Measurements from ENCODE around the gene CFAP53. TPM values are rescaled to one million over a fixed set of nuclear protein-coding genes. Genes with fewer than 3 reads are reported as not detected.

Gene CFAP53
- total and polyA plus RNA-seq, 4 donors = 1.5 to 4.8 (median 3.6) TPM

GRCh38 chr18:50282521-50283335, 16.4 kb upstream of the CFAP53 start:
- Histone ChIP-seq H3K27ac (ENCODE audit: low read depth, low read length) (no peak overlapping the region), H3K36me3 (ENCODE audit: control insufficient read depth, insufficient read depth, low read length) (peaks cover 55% of the 10 kb centered on the region), H3K9me3 (ENCODE audit: control insufficient read depth, insufficient read depth, low read length) (no peaks in the 10 kb centered on the region), H3K27me3 (ENCODE audit: control insufficient read depth, insufficient read depth, low read length) (no peaks in the 10 kb centered on the region), H3K4me1 (ENCODE audit: control insufficient read depth, insufficient read depth, low read length) (peaks cover 47% of the 10 kb centered on the region), H3K4me3 (ENCODE audit: low read depth, low read length) (peak overlapping the region; percentile 98)
- 95% methylated on average over 41 of the region's 42 CpGs for WGBS (ENCODE audit: insufficient coverage)
- no peak for DNase-seq (ENCODE audit: low read depth in 4 of 6, low spot score in 6 of 6)

- no peak for DNase-seq (ENCODE audit: low read depth in 4 of 6, low spot score in 6 of 6)
- H3K27me3 ChIP-seq (ENCODE audit: control insufficient read depth, insufficient read depth, low read length) = no peaks in the 10 kb centered on the region
- peaks cover 57% of the 10 kb centered on the region for H3K36me3 ChIP-seq (ENCODE audit: control insufficient read depth, insufficient read depth, low read length)
- WGBS (ENCODE audit: insufficient coverage) = 24% methylated on average over 25 of the region's 35 CpGs
- peak overlapping the region; percentile 98 for H3K4me3 ChIP-seq (ENCODE audit: low read depth, low read length)
- peak overlapping the region; percentile 91 for H3K27ac ChIP-seq (ENCODE audit: low read depth, low read length)
- H3K4me1 ChIP-seq (ENCODE audit: control insufficient read depth, insufficient read depth, low read length) = peaks cover 44% of the 10 kb centered on the region
- H3K9me3 ChIP-seq (ENCODE audit: control insufficient read depth, insufficient read depth, low read length) = no peaks in the 10 kb centered on the region
Observed at GRCh38 chr18:50281972-50282520, 15.8 kb upstream of the CFAP53 start.

DNA sequence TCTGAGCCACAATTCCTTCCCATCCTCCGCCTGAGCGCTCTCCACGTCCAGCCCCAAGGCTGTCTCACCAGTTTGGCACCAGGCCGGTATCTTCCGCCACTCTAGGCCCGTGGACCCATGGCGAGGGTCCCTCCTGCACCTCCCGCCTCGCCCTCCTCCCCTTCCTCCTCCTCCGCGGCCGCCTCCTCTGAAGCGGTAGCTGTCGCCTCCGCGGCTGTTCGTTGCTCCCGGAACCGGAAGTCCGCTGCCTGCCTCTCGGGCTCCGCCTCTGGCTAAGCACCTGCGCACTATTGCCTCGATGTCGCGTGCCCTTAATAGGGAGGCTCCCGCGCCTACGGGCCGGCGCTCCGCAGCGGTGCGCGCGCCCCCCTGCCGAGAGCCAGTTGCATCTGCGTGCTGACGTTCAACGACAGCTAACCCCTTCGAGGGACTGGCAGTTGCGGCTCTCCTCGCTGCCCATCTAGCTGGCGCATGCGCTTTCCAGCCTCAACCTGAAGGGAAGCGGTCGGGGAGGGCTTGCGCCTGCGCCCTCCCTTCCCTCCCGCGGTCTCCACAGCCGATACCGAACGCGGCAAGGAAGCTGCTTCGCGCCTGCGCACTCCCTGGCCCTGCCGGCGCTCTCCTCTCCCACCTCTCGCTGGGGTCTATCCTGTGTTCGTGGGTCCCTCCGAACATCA, 15.1 kb upstream of the CFAP53 start, which contains the start of gene MBD1:
MBD1 (minus strand) TSS at position 229 of the 677 bp plus-strand sequence. CDS start 1,531 bp downstream, outside the sequence.
- peaks cover 62% of the 10 kb centered on the region for H3K36me3 ChIP-seq (ENCODE audit: control insufficient read depth, insufficient read depth, low read length)
- WGBS (ENCODE audit: insufficient coverage) = under 1% methylated on average over 63 of the region's 63 CpGs
- H3K27me3 ChIP-seq (ENCODE audit: control insufficient read depth, insufficient read depth, low read length) = no peaks in the 10 kb centered on the region
- DNase-seq (ENCODE audit: low read depth in 4 of 6, low spot score in 6 of 6) = peak; percentile 92 to 100 (median 96)
- peaks cover 37% of the 10 kb centered on the region for H3K4me1 ChIP-seq (ENCODE audit: control insufficient read depth, insufficient read depth, low read length)
- peak within 1 kb of the TSS; percentile 98 for H3K4me3 ChIP-seq (ENCODE audit: low read depth, low read length)
- H3K9me3 ChIP-seq (ENCODE audit: control insufficient read depth, insufficient read depth, low read length) = no peaks in the 10 kb centered on the region
- H3K27ac ChIP-seq (ENCODE audit: low read depth, low read length) = peak within 1 kb of the TSS; percentile 91

DNA sequence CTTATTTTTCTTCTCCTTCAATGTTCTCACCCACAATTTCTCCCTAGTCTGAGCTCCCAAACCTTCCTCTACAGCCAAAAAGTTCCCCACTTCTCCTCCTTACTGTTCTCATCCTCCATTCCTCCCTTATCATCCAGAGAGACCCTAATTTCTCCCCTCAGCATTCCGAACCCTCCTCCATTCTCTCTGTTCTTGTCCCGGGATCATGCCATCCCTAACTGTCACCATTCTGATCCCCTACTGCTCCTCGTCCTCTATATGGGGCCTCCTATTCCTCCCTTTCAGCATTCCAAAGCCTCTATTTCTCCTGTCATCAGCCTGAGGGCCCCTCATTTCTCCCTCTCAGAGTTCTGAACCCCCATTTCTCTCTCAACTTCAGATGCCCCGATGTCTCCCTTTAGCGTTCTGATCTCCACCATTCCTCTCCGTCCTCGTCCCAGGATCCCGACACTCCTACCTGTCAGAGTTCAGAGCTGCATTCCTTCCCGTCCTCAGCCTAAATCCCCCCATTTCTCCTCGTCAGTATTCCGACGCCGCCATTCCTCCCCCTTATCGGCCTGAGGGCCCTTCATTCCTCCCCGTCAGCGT, 14.5 kb upstream of the CFAP53 start:
- DNase-seq (ENCODE audit: low read depth in 4 of 6, low spot score in 6 of 6) = no peak
- peak overlapping the region; percentile 98 for H3K4me3 ChIP-seq (ENCODE audit: low read depth, low read length)
- peaks cover 31% of the 10 kb centered on the region for H3K4me1 ChIP-seq (ENCODE audit: control insufficient read depth, insufficient read depth, low read length)
- peak overlapping the region; percentile 91 for H3K27ac ChIP-seq (ENCODE audit: low read depth, low read length)
- peaks cover 62% of the 10 kb centered on the region for H3K36me3 ChIP-seq (ENCODE audit: control insufficient read depth, insufficient read depth, low read length)
- WGBS (ENCODE audit: insufficient coverage) = 1% methylated on average over 16 of the region's 16 CpGs
- H3K9me3 ChIP-seq (ENCODE audit: control insufficient read depth, insufficient read depth, low read length) = no peaks in the 10 kb centered on the region
- H3K27me3 ChIP-seq (ENCODE audit: control insufficient read depth, insufficient read depth, low read length) = no peaks in the 10 kb centered on the region

DNA sequence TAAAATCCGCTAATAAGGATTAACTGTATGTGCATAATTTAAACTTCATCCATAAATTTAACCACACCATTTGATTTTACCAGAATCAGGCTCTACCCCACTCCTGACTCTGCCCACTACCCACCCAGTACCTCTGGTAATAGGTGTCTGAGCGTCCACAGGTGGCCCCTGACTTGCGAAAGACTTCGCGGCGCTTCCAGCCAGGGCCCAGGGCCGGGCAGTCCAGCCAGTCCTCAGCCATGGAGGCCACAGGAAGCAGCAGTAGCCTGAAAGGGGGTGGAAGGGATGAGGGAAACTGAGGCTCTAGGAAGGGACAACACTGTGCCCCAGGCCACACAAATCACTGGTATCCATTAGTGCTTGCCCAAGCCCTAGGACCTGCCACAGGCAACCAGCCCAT, 13.5 kb upstream of the CFAP53 start:
- peaks cover 62% of the 10 kb centered on the region for H3K36me3 ChIP-seq (ENCODE audit: control insufficient read depth, insufficient read depth, low read length)
- peaks cover 23% of the 10 kb centered on the region for H3K4me1 ChIP-seq (ENCODE audit: control insufficient read depth, insufficient read depth, low read length)
- 100% methylated on average over 1 of the region's 7 CpGs for WGBS (ENCODE audit: insufficient coverage)
- no peaks in the 10 kb centered on the region for H3K9me3 ChIP-seq (ENCODE audit: control insufficient read depth, insufficient read depth, low read length)
- no peak for DNase-seq (ENCODE audit: low read depth in 4 of 6, low spot score in 6 of 6)
- no peak overlapping the region for H3K27ac ChIP-seq (ENCODE audit: low read depth, low read length)
- H3K27me3 ChIP-seq (ENCODE audit: control insufficient read depth, insufficient read depth, low read length) = no peaks in the 10 kb centered on the region
- no peak overlapping the region for H3K4me3 ChIP-seq (ENCODE audit: low read depth, low read length)

- no CpG with 5 or more reads among the region's 6 CpGs for WGBS (ENCODE audit: insufficient coverage)
- Histone ChIP-seq H3K4me3 (ENCODE audit: low read depth, low read length) (no peak overlapping the region), H3K36me3 (ENCODE audit: control insufficient read depth, insufficient read depth, low read length) (peaks cover 62% of the 10 kb centered on the region), H3K27me3 (ENCODE audit: control insufficient read depth, insufficient read depth, low read length) (no peaks in the 10 kb centered on the region), H3K4me1 (ENCODE audit: control insufficient read depth, insufficient read depth, low read length) (peaks cover 23% of the 10 kb centered on the region), H3K9me3 (ENCODE audit: control insufficient read depth, insufficient read depth, low read length) (no peaks in the 10 kb centered on the region), H3K27ac (ENCODE audit: low read depth, low read length) (no peak overlapping the region)
- DNase-seq (ENCODE audit: low read depth in 4 of 6, low spot score in 6 of 6) = no peak
Observed at GRCh38 chr18:50277942-50278341, 11.6 kb upstream of the CFAP53 start.

GRCh38 chr18:50276452-50276851, 10.2 kb upstream of the CFAP53 start:
- Histone ChIP-seq H3K27ac (ENCODE audit: low read depth, low read length) (no peak overlapping the region), H3K4me1 (ENCODE audit: control insufficient read depth, insufficient read depth, low read length) (peaks cover 11% of the 10 kb centered on the region), H3K9me3 (ENCODE audit: control insufficient read depth, insufficient read depth, low read length) (no peaks in the 10 kb centered on the region), H3K27me3 (ENCODE audit: control insufficient read depth, insufficient read depth, low read length) (no peaks in the 10 kb centered on the region), H3K36me3 (ENCODE audit: control insufficient read depth, insufficient read depth, low read length) (peaks cover 61% of the 10 kb centered on the region), H3K4me3 (ENCODE audit: low read depth, low read length) (no peak overlapping the region)
- DNase-seq (ENCODE audit: low read depth in 4 of 6, low spot score in 6 of 6) = no peak
- WGBS (ENCODE audit: insufficient coverage) = 92% methylated on average over 4 of the region's 4 CpGs

GRCh38 chr18:50275503-50276036, 9.3 kb upstream of the CFAP53 start:
- Histone ChIP-seq H3K36me3 (ENCODE audit: control insufficient read depth, insufficient read depth, low read length) (peaks cover 62% of the 10 kb centered on the region), H3K4me1 (ENCODE audit: control insufficient read depth, insufficient read depth, low read length) (peaks cover 10% of the 10 kb centered on the region), H3K9me3 (ENCODE audit: control insufficient read depth, insufficient read depth, low read length) (no peaks in the 10 kb centered on the region), H3K27ac (ENCODE audit: low read depth, low read length) (no peak overlapping the region), H3K4me3 (ENCODE audit: low read depth, low read length) (no peak overlapping the region), H3K27me3 (ENCODE audit: control insufficient read depth, insufficient read depth, low read length) (no peaks in the 10 kb centered on the region)
- 97% methylated on average over 19 of the region's 19 CpGs for WGBS (ENCODE audit: insufficient coverage)
- no peak for DNase-seq (ENCODE audit: low read depth in 4 of 6, low spot score in 6 of 6)

GRCh38 chr18:50274941-50275340, 8.6 kb upstream of the CFAP53 start:
- peaks cover 66% of the 10 kb centered on the region for H3K36me3 ChIP-seq (ENCODE audit: control insufficient read depth, insufficient read depth, low read length)
- no peaks in the 10 kb centered on the region for H3K27me3 ChIP-seq (ENCODE audit: control insufficient read depth, insufficient read depth, low read length)
- DNase-seq (ENCODE audit: low read depth in 4 of 6, low spot score in 6 of 6) = no peak
- WGBS (ENCODE audit: insufficient coverage) = 92% methylated on average over 5 of the region's 10 CpGs
- H3K4me3 ChIP-seq (ENCODE audit: low read depth, low read length) = no peak overlapping the region
- H3K27ac ChIP-seq (ENCODE audit: low read depth, low read length) = no peak overlapping the region
- no peaks in the 10 kb centered on the region for H3K9me3 ChIP-seq (ENCODE audit: control insufficient read depth, insufficient read depth, low read length)
- peaks cover 4% of the 10 kb centered on the region for H3K4me1 ChIP-seq (ENCODE audit: control insufficient read depth, insufficient read depth, low read length)

All from spinal cord (tissue), 10 donors.